HK-2 (cell line): Measurements from ENCODE around the gene SNN.
A peak's percentile ranks its signal among the peaks of the same experiment; 100 is the strongest.

Experiments
- DNase-seq: peaks from one replicate; pipeline ENCODE4 v3.0.0-alpha.2; 2018; ENCODE audit not compliant: unreplicated experiment

SNN gene

DNA sequence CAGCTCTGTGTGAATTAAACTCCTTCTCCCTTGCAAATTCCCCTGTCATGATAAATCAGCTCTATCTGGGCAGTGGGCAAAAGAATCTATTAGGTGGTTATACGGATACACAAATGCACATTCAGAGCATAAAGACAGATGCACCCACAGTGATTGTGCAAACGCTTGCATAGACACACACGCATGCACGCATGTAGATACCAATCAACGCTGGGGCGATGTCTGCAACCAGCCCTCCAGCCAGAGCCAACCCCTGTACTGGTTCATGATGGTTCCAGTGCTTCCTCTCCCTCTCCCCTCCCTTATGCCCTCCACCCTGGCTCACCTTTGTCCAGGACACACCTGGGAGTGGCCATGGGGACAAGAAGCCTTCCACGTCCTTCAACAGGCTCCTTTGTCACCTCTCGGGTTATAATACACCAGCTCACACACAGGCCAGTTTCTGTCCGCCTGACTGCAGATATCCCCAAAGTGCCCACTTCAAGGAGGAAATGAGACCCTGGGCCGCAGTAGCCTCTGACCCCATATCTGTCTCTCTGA lies 33.1 kb upstream of the SNN start:
- no peak for DNase-seq

DNA sequence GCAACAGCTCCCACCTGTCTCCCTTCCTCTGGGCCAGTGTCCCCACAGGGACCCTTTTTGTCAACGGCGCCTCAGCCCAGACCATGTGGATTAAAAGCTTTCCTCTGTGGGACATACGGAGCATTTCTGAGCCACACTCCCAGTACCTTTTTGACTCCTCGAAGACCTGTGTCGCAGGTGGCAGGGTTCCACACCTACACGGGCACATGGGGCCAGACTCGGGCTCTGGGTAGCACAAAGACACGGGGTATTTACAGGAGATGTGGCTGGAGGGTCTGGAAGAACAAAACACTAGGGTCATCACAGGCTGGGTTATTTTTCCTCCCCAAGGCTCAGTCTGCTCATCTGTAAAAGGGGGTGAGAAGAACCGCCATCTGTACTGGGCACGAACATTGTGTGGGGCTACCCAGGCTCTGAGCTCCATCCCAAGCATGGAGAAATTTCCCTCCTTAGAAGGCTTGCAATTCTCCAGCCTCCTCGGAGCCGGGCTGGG lies 32.5 kb upstream of the SNN start:
- DNase-seq = no peak

DNA sequence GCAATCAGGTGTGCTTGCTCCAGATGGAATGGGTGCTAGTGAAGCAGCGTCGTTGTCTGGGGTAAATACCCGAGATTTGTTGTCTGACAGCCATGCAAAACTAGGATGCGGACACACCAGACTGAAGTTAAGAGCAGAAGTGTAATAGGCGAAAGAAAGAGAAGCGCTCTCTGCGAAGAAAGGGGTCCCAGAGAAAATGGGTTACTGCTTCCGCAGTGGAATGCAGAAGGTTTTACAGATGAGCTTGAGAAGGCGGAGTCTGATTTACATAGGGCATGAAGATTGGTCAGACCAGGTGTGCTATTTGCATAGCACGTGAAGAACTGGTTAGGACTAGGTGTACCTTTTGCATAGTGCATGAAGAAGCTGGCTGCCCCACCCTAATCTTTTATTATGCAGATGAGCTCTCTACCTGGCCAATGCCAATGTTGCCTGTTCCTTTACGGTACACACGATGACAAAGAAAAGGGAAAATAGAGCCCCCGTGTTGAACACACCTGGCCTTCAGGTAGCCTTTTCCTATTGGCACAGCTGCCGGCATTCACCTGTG lies 32.0 kb upstream of the SNN start:
- no peak for DNase-seq

DNA sequence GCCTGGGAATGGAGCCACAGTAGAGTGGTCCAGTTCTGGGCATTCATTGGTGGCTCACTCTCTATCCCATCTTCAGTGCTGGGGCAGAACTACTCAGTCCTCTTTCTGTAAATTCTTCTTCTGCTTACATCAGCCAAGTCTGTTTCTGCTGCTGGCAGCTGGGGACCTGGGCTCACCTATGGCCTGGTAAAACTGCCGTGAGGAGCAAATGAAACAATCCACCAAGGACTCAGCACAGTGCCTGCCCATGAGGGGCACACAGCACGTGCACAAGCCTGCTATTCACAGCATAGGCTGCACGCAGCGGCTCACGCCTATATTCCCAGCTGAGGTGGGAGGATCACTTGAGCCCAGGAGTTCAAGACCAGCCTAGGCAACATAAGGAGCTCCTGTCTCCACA lies 30.9 kb upstream of the SNN start:
- DNase-seq = no peak

DNA sequence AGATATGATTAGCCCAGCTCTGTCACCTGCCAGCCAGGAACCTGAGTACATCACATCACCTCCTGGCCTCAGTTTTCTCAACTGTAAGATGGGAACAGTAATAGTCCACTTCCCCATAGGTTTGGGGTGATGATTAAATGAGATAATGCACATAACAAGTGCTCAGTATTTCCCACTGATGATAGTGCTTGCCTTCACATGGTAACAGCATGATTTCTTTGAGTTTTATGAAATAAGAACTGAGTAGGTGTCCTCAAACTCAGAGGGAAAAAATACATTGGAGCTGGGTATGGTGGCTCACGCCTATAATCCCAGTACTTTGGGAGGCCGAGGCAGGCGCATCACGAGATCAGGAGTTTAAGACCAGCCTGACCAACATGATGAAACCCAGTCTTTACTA lies 30.1 kb upstream of the SNN start:
- no peak for DNase-seq

DNA sequence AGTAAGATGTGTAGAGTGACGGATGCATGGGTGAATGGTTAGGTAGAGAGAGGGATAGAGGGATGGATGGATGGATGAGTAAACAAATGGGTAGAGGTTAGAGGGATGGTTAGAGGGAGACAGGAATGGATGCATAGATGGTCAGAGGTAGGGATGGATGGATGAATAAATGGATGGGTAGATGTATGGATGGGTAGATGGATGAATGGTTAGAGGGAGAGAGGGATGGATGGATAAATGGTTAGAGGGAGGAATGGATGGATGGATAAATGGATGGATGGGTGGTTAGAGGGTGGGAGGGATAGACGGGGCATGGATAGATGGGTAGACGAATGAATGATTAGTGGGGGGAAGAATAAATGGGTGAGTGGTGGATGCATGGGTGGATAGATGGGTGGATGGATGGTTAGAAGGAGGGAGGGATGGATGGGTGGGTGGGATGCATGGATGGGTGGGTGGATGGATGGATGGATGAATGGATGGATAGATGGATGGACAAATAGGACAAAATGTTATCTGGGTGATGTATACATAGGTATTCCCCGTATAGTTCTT lies 29.2 kb upstream of the SNN start:
- DNase-seq = no peak

DNA sequence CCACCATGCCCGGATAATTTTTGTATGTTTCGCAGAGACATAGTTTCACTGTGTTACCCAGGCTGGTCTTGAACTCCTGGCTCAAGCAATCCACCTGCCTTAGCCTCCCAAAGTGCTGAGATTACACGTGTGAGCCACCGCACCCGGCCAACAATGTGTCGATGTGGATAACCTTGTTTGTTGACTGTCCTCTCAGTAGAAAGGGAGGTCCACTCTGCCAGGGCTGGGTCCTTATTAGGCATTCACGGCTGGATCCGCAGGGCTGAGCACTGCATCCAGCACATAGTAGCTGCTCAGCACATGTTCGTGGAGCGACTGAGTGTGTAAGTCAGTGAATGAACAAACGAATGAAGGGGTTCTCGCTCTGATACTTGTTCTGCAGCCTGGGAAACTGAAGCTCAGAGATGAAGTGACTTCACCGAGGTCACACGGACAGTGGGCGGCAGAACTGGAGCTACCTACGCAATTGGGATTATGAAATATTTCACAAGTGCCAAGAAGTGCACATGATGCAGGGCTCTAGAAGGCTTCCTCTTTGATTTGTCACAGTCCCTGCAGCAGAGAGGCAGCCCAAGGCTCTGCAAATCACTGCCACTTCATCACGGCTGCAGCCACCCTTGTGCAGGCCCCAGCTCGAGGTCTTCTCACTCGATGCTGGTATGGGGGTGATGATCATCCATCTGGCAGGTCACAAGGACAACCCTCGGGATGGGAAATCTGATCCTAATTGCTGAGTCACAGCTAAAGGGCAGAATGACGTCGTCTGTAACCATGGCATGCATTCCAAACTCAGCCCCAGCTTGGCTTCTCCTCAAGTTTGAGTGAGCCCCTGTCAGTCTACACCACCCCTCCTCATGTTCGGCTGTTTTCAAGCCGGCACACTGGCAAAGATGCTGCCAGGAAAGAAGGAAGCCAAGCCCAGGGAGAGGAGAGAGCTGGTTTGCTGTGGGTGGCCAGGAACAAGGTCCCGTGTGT lies 28.0 kb upstream of the SNN start:
- DNase-seq = peak; percentile 84

DNA sequence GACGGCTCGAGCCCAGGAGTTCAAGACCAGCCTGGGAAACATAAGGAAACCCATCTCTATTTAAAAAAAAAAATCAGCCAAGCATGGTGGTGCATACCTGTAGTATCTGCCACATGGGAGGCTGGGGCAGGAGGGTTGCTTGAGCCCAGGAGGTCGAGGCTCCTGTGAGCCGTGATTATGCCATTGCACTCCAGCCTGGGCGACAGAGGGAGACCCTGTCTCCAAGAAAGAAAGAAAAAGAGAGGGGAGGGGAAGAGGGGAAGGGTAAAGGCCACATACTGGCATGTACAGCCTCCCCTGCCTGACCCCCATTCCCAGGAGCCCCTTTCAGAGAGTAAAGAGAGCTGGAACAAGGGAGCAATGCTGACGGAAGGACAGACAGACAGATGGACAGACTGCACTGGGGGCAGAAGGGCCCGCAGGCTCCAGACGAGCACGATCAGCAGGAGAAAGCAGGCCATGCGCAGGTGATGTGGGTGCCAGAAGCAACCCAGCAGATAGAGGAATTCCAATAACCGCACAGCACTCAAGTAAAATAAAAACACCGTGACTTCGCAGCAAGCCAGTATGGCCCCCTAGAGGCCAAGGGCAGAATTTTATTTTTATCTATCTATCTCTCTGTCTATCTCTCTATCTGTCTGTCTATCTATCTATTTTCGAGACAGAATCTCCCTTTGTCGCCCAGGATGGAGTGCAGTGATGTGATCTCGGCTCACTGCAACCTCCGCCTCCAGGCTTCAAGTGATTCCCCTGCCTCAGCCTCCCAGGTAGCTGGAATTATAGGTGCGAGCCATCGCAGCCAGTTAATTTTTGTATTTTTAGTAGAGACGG lies 27.1 kb upstream of the SNN start:
- DNase-seq = peak; percentile 48

DNA sequence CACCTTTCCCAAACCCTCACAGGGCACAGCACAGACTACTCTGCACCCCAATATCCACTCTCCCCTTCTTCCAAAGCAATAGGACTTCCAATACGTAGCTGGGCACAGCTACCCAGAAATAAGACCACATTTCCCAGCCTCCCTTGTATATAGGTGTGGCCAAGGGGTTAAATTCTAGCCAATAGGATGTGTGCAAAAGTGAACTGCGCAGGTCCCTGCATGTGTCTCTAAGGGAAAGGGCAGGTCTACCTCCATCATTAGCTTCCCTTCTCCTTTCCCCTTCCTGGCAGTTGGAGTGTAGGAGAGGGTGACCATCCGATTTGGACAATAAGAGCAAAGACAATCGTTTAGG lies 25.5 kb upstream of the SNN start:
- no peak for DNase-seq

DNA sequence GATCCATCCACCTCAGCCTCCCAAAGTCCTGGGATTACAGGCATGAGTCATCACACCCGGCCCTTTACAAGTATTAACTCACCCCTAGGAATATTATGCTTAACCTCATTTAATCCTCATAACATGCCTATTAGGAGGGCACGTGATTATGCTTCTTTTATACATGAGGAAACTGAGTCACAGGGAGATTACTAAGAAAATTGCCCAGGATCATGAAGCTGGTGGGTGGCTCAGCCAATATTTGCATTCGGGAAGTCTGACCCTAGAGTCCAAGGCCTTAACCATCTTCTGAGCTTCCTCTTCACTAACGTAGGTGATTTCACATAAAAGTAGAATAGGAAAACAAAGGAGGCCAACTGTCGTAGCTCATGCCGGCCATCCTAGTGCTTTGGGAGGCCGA lies 19.0 kb upstream of the SNN start:
- DNase-seq = no peak

DNA sequence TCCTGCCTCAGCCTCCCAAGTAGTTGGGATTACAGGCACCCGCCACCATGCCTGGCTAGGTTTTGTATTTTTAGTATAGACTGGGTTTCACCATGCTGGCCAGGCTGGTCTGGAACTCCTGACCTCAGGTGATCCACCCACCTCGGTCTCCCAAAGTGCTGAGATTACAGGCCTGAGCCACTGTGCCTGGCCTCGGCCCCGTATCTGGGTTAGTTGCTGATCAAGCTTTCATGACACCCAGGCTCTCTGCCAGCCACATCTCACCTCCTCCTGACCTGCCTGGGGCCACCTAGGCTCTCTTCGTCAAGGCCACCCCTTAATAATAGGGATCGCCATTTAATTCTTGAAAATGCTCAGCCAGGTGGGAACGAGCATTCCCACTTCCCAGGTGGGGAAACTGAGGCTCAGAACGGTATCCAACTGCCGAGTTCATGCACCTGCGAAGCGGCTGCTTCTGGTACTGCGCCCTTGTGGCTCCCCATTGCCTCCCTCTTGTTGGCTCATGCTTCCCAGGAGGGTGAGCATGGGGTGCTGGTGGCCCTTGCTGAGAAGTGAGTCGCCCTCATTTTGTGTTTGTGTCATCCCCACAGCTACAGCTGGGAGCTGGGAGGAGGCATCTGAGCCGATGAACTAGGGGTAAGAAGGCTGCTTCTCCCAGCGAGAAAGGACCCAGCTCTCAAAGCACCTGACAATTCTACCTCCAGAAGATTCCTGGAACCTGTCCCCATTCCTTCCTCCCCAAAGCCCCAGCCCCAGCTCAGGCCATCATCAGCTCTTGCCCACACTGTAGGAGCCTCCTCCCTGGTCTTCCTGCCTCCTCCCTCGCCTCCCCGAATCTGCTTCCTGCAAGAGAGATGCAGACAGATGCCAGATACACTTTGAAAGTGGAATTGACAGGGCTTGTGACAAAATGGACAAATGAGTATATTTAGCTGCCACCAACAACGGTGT lies 17.3 kb upstream of the SNN start:
- no peak for DNase-seq

DNA sequence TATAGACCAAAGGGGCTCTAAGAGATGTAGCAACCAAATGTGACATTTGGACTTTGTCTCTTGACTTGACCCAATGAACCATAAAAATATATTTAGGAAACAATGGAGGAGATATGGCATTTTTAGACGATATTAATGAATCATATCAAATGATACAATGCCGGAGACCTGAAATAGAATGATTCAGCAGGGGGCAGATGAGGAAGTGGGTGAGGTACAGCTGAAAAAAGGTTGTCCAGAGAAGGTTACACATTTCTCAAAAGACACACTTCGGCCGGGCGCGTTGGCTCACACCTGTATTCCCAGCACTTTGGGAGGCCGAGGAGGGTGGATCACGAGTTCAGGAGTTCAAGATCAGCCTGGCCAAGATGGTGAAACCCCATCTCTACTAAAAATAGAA lies 16.5 kb upstream of the SNN start:
- DNase-seq = no peak

DNA sequence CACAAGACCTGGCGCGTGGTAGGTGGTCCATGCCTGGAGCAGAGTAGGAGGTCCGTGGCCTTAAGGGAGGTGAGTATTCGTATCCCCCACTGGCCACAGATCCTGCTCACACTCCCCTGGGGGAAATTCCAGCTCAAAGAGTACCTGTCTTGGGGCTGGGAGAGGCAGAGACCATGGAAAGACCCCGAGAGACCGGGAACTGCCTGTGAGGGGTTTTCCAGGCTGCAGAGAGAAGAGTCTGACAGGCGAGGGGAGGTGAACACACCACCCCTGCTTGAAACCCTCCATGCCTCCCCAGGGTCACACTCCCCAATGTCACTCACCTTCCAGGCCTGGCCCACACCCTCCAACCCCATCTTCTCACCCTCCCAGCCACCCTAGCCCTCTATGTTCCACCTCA lies 12.6 kb upstream of the SNN start:
- no peak for DNase-seq

DNA sequence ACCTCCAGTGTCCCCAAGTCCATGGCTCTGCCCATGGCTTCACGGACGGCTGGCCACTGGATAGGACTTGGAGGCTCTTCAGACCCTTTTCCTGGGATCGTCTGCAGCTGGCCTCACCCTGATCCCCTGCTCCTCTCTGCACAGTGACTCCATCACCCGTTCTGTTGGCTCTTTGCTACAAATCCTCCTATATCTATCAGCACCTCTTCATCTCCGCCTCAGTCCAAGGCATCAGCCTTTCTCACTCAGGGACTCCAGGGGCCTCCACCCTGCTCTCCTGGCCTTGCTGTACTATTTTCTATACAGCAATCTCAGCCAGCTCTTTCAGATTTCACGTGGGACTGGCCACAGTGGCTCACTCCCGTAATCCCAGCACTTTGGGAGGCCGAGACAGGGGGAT lies 10.7 kb upstream of the SNN start:
- DNase-seq = no peak

DNA sequence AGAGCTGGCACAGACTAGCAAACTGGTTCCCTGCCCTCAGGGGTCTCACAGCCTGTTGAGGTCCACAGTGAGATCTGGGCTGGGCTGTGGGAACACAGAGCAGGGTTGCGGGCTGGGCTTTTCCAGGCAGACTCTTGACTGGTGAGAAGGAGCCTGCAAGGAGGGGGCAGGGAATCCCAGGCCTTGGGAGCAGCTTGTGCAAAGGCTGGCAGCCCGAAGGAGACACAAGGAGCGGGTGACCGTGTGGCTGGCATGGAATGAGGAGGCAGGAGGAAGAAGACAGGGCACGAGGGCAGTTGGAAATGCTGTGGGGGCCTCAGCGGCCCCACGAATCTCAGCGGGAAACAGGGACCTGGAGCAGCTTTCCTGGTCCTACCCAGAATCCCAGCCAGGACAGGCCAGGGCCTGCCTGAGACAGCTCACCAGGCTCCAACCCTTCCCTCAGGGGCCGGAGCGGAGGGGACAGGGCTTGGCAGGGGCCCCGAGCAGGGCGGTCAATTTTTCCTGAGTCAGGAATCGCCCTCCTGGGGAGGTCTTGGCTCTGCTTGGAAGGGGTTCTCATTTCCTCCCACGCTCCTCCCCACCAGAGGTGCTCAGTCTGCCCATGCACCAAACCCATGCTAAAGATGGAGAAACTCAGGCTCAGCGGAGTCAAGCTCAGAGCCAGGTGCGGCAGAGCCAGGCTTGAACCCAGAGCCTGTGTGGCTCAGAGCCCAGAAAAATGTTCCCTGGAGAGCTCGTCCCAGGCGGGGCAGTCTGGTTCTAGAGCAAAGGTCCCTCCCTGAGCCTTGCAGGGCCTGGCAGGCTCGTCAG lies 9.2 kb upstream of the SNN start:
- no peak for DNase-seq

DNA sequence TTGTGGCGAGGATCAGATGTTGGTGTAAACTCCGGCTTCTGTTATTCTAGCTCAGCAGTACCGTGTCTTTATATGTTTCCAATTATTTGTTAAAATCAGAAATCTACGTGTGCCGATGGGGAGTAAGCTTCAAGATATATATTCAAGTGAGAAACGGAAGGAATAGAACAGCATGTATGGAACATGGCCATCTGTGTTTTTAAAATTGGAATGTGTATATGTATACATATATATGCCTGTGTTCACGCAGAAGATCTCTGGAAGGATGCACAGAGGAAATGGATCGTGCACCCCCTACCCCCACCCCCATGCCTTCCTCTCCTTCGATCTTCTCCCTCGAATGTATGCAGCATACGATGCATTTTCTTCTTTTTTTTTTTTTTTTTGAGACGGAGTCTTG lies 7.7 kb upstream of the SNN start:
- no peak for DNase-seq

DNA sequence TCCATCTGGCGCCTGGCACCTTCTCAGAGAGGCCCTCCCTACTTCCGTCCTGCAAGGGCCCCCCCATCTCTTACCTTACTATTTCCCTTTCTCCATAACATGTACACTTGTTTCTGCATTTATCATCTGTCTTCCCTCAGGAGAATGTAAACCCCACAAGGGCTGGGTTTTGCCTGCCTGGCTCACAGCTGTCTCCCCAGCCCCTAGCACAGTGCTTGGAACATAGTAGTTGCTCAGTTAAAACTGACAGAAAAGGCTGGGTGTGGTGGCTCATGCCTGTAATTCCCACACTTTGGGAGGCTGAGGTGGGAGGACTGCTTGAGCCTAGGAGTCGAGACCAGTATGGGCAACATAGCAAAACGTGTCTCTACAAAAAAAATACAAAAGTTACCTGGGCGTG lies 5.7 kb upstream of the SNN start:
- no peak for DNase-seq

DNA sequence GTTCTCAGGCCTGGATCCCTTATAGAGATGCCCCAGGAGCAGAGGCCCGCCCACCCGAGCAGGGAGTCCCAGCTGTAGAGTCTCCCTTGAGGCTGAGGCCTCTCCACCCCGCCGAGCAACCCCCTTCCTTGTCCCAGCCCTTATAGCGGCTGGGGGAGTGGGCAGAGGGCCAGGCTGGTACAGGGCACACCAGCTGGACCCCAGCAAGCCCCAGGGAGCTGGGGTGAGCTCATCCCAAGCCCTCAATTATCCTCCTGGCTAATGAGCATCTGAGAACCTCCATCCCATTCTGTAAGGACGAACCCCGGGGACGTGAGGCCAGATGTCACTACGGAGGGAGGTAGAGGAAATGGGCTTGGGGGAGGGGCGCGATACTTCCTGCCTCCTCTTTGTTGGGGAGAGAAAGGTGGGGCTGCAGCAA lies 3.2 kb upstream of the SNN start:
- no peak for DNase-seq

DNA sequence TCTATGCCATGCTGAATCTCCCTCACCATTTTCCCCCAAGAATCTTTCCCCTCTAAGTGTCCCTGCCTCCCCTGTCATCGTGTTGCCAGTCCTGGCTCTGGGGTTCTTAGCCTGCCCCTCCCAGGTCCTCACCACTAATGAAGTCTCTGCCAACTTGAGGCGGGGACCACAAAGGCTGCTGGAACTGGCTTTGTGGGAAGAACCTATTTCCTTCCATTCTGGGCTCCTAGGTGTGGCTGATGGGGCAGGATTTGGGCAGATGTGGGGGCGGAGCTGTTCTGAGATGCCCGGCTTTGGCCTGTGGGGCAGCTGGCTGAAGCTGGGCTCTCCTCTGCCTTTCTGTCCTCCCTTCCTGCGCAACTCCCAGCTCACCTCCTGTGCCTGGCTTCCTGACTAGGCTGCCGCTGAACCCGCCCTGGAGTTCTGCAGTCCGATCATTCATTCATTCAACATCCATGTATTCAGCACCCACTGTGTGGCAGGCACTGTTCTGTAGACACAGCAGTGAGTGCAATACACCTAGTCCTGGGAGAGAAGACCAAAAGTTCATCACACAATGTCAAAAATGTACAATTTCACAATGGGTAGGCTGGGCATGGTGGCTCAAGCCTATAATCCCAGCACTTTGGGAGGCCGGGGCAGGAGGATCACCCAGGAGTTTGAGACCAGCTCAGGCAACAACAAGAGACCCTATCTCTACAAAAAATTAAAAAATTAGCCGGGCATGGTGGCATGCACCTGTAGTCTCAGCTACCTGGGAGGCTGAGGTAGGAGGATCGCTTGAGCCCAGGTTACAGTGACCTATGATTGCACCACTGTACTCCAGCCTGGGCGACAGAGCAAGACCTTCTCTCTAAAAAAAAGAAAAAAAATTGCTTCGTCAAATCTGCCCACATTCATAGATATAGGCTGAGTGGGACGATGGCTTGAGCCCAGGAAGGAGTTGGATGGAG lies 1.9 kb upstream of the SNN start:
- DNase-seq = no peak
